Muscle layer of colon (tissue), 2 donors: ENCODE results near the gene BMP2K.

Experiments
- H3K27ac ChIP-seq: one replicate; pipeline ENCODE4 v1.7.0; 2013; ENCODE audit warnings: low read depth, mild to moderate bottlenecking, low read length, moderate library complexity
- H3K27me3 ChIP-seq, 2 donors: one replicate each; pipeline ENCODE4 v1.7.0; 2013; ENCODE audit warnings: low read length in 2 of 2, mild to moderate bottlenecking in 2 of 2; ENCODE audit not compliant: insufficient read depth in 2 of 2, control insufficient read depth in 1 of 2
- H3K36me3 ChIP-seq: one replicate; pipeline ENCODE4 v1.7.0; 2013; ENCODE audit warnings: mild to moderate bottlenecking, low read length; ENCODE audit not compliant: insufficient read depth
- H3K4me1 ChIP-seq: one replicate; pipeline ENCODE4 v1.7.0; 2013; ENCODE audit warnings: mild to moderate bottlenecking, low read length; ENCODE audit not compliant: insufficient read depth
- H3K4me3 ChIP-seq, 2 donors: one replicate each; pipeline ENCODE4 v1.7.0; 2013; ENCODE audit warnings: low read length in 2 of 2, low read depth in 1 of 2, mild to moderate bottlenecking in 1 of 2, moderate library complexity in 1 of 2
- H3K9ac ChIP-seq: one replicate; pipeline ENCODE4 v1.7.0; 2013; ENCODE audit warnings: low read length
- H3K9me3 ChIP-seq: one replicate; pipeline ENCODE4 v1.7.0; 2013; ENCODE audit warnings: mild to moderate bottlenecking, low read length
- donor health status: abdominal sarcoma.
- donor health status: Adenocarcinoma of cecum.

Gene BMP2K

DNA sequence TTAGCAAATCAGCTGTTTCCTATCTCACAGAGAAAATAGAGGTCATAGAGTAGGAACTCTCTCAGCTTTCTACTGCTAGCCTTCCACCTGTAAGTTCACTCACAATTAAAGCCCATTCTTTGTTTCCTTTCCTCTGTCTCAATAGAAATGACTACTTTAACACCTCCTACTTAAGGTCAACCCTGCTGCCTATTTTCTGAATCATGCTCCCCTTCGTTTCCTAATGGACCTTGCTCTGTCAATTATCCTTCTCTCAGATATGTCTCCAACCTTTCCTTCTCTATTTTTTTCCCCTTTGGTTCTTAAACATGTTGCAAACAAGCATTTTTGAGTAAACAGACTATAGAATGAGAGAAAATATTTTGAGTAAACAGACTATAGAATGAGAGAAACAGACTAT is 168.2 kb downstream of the BMP2K start:
- no peaks in the 10 kb centered on the region for H3K4me1 ChIP-seq
- H3K9ac ChIP-seq: no peak overlapping the region
- no peaks in the 10 kb centered on the region for H3K36me3 ChIP-seq
- H3K27me3 ChIP-seq: no peaks in the 10 kb centered on the region
- H3K9me3 ChIP-seq: no peaks in the 10 kb centered on the region
- no peak overlapping the region for H3K4me3 ChIP-seq
- H3K27ac ChIP-seq: no peak overlapping the region

DNA sequence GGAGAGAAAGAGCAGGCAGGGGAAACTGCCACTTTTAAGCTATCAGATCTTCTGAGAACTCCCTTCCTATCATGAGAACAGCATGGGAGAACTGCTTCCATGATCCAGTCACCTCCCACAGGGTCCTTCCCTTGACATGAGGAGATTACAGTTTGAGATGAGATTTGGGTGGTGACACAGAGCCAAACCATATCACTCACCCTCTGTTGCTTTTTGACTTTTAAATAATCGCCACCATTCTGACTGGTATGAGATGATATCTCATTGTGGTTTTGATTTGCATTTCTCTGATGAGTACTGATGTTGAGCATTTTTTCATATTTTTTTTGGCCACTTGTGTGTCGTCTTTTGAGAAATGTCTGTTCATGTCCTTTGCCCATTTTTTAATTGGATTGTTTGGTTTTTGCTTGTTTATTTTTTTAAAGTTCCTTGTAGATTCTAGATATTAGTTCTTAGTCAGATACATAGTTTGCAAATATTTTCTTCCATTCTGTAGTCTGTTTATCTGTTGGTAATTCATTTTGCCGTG is 169.6 kb downstream of the BMP2K start:
- Histone ChIP-seq H3K9me3 (no peaks in the 10 kb centered on the region), H3K9ac (no peak overlapping the region), H3K27ac (no peak overlapping the region), H3K36me3 (no peaks in the 10 kb centered on the region), H3K27me3 (no peaks in the 10 kb centered on the region), H3K4me1 (no peaks in the 10 kb centered on the region), H3K4me3 (no peak overlapping the region)

DNA sequence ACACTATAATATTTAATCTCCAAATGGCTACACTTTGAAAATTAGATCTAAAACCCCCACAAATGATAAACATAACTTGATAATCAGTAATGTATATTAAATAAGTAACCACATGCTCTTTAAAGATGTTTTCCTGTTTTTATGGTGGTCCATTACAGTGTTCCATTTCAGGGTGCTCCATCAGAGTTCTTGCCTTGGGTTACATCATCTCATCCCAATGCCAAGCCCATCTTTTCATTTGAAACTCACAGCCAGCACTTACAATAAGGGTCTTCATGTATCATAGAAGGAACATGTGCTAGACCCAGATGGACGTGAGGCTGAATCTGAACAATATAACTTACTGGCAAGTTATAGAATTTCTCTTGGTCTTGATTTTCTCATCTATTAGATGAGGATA is 173.6 kb downstream of the BMP2K start:
- Histone ChIP-seq H3K27me3 (no peaks in the 10 kb centered on the region), H3K4me1 (no peaks in the 10 kb centered on the region), H3K27ac (no peak overlapping the region)

DNA sequence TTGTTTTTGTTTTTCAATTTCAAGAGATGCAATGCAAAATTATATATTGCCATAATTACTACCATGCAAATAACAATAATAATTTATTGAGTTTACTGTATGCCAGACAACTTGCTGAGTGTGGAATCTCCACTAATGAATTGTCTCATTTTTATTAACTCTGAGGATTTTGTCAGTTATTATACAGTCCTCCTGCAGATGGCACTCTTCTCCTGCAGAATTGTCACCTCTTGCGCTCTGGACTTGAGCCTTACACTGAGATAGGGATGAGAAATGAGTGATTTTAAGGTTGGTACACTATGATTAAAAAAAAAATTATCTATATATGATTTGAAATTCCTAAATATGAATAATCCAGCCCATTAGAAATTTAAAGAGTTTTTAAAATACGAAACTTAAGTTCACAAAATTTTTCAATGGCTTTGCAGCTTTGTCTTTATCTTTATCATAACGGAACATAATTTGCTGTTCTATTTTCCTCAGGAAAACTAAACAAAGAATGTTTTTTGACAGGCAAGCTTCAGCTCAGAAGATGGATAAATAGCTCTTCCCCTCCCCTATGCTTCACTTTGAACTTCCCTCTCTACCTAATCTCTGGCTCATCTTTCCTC is 175.8 kb downstream of the BMP2K start:
- H3K4me1 ChIP-seq: no peaks in the 10 kb centered on the region

More for the DNA sequence above, 173.6 kb downstream of the BMP2K start:
- Histone ChIP-seq H3K9ac (no peak overlapping the region), H3K9me3 (no peaks in the 10 kb centered on the region), H3K36me3 (no peaks in the 10 kb centered on the region), H3K4me3 (no peak overlapping the region)

DNA sequence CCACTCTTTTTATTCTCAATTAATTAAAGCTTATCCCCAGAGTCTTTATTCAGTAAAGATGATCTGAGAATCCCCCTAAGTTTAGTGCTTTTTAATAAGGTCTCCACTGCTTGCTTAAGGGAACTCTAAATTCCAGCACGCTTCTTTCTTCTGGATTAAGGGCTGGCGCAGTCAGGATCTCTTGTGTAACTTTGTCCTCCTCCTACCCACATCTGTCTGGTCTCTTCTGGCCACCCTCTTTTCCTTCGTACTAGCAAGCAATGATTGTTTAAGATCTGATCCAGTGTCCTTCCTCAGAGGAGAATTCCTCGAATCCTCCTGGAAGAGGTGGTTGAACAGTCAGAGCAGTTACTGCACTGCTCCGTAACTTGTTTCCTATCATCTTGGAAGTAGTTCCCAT is 177.1 kb downstream of the BMP2K start:
- Histone ChIP-seq H3K27me3 (no peaks in the 10 kb centered on the region), H3K9me3 (no peaks in the 10 kb centered on the region), H3K36me3 (no peaks in the 10 kb centered on the region), H3K4me3 (no peak overlapping the region), H3K4me1 (no peaks in the 10 kb centered on the region), H3K9ac (no peak overlapping the region), H3K27ac (no peak overlapping the region)

More for the DNA sequence above, 175.8 kb downstream of the BMP2K start:
- Histone ChIP-seq H3K27me3 (no peaks in the 10 kb centered on the region), H3K27ac (no peak overlapping the region), H3K36me3 (no peaks in the 10 kb centered on the region), H3K9me3 (no peaks in the 10 kb centered on the region), H3K4me3 (no peak overlapping the region), H3K9ac (no peak overlapping the region)

DNA sequence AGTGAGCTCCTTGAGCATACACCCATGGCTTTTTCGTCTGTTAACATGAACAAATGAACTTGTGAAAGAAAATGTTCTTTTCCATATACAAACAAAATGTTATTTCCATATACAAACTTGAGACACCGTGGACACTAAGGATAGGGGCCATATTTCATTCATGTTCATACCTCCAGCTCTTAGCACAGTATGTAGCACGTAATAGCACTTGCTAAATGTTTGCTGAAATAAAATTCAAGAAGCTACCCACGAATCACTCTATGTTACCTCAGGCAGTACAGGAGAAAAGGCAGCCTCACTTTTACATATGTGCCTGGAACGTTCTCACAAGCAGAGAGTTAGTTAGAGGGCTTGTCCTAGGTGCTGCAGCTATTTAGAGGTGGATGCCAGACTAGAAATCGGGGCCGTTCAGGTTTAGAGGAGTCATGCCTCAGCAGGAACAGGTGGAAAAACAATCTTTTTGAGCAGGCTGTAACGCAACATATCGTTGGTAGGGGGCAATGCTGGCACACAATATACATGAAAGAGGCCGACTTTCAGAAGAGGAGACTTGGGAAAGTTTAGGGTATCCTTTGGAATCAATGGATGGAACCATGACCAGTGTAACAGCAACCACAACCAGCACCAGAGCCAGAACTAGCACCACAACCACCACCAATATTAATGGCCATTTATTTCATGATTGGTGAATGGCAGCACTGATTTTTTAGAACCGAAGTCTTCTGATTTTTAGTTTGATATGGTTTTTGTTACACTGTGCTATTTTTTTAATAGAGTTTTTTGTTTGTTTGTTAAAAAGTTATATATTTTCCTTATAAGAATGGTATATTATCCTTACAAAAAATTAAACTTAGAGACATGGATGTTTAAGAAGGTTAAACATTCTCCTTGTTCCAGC is 177.9 kb downstream of the BMP2K start:
- no peak overlapping the region for H3K9ac ChIP-seq
- no peaks in the 10 kb centered on the region for H3K4me1 ChIP-seq
- H3K36me3 ChIP-seq: no peaks in the 10 kb centered on the region
- H3K27me3 ChIP-seq: no peaks in the 10 kb centered on the region
- no peak overlapping the region for H3K27ac ChIP-seq
- H3K9me3 ChIP-seq: no peaks in the 10 kb centered on the region
- H3K4me3 ChIP-seq: no peak overlapping the region

DNA sequence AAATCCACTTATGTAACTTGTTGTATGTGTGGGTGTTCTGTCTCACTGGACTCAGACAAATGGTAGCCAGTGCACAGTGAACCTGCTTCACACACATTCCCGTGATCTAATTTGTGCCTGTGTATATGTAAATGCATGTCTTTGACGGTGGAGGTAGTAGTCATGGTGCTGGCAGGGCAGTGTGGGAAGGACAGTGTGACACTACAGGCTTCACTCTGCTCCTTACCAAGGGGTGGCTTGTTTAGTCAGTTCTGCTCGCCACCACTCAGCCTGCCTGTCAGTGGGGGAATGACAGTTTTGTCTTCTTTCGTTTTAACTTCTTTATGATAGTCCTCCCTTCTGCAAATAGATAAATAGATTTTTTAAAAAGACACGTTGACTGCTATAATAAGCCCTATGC is 180.8 kb downstream of the BMP2K start:
- Histone ChIP-seq H3K36me3 (no peaks in the 10 kb centered on the region), H3K9me3 (no peaks in the 10 kb centered on the region), H3K27me3 (no peaks in the 10 kb centered on the region), H3K27ac (no peak overlapping the region), H3K4me3 (no peak overlapping the region), H3K4me1 (no peaks in the 10 kb centered on the region), H3K9ac (no peak overlapping the region)

DNA sequence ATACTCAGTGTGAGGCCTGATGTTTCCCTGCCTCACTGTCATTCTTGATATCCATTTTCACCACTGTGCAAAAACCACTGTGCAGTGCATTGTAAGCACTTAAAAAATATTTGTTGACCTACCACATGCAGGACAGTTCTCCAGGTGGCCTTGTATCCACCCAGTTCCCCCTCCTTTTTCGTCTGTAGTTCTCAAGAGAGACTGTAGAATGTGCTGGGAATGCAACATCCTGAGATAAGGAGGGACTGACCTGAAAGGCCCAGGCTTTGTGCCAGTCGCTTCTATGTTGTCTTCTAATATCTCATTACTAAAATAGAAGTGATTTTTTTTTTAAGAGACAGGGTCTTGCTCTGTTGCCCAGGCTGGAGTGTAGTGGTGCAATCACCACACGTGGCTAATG is 184.8 kb downstream of the BMP2K start:
- H3K9me3 ChIP-seq: no peaks in the 10 kb centered on the region
- no peak overlapping the region for H3K27ac ChIP-seq
- no peak overlapping the region for H3K4me3 ChIP-seq
- H3K27me3 ChIP-seq: no peaks in the 10 kb centered on the region
- H3K4me1 ChIP-seq: no peaks in the 10 kb centered on the region
- no peak overlapping the region for H3K9ac ChIP-seq
- H3K36me3 ChIP-seq: no peaks in the 10 kb centered on the region
